ENCODE results near the gene CCL3. TPM values are rescaled to one million over a fixed set of nuclear protein-coding genes. Genes with fewer than 3 reads are reported as not detected.

The CCL3 gene
- not detected in 2 replicates for total RNA-seq

GRCh38 chr17:36089888-36090836, at the start of gene CCL3:
Gene CCL3 (minus strand): TSS chr17:36090143. CDS start chr17:36090058, 85 bp downstream.

GRCh38 chr17:36103401-36103975, 13.5 kb upstream of the CCL3 start, which contains the start of gene CCL4:
Gene CCL4 (plus strand): TSS chr17:36103827. CDS start chr17:36103906, 79 bp downstream.

GRCh38 chr17:36063786-36064541, 26.0 kb downstream of the CCL3 start, which contains the start of gene CCL18:
Gene CCL18 (plus strand): TSS chr17:36064272. CDS start chr17:36064343, 71 bp downstream.

Other genes starting within 250 kb of the CCL3 start
- not detected in 2 replicates for gene HEATR9, start 221.3 kb downstream of the CCL3 start, total RNA-seq
- gene CCL5, start 209.8 kb downstream of the CCL3 start, total RNA-seq: 0.09 and 0.18 TPM in 2 replicates
- gene RDM1, start 159.4 kb downstream of the CCL3 start, total RNA-seq: 0.19 and 0.36 TPM in 2 replicates
- not detected in 2 replicates for gene LYZL6, start 146.4 kb downstream of the CCL3 start, total RNA-seq
- 0.18 and 0.19 TPM in 2 replicates for gene CCL16, start 108.6 kb downstream of the CCL3 start, total RNA-seq
- gene CCL14, start 103.4 kb downstream of the CCL3 start, total RNA-seq: 6.1 and 7.1 TPM in 2 replicates
- not detected in 2 replicates for gene CCL15, start 88.6 kb downstream of the CCL3 start, total RNA-seq
- 0.19 and 1.4 TPM in 2 replicates for gene CCL23, start 72.2 kb downstream of the CCL3 start, total RNA-seq
- gene CCL18, start 25.9 kb downstream of the CCL3 start, total RNA-seq: not detected in 2 replicates
- gene CCL4, start 13.7 kb upstream of the CCL3 start, total RNA-seq: not detected in 2 replicates
- gene TBC1D3B, start 86.5 kb upstream of the CCL3 start, total RNA-seq: 1.4 and 1.5 TPM in 2 replicates
- gene CCL3L1, start 106.6 kb upstream of the CCL3 start, total RNA-seq: not detected in 2 replicates
- not detected in 2 replicates for gene CCL4L2, start 120.9 kb upstream of the CCL3 start, total RNA-seq
- under 0.01 and 0.38 TPM in 2 replicates for gene TBC1D3I, start 174.4 kb upstream of the CCL3 start, total RNA-seq
- not detected in 2 replicates for gene TBC1D3G, start 233.7 kb upstream of the CCL3 start, total RNA-seq